Measurements from ENCODE around the gene NPAS3.

- TF ChIP-seq CTCF (IDR thresholded peaks at IDR 0.05) (no peak), POLR2AphosphoS5 (IDR thresholded peaks at IDR 0.05) (no peak)
Observed at GRCh38 chr14:33586806-33587205, 648.1 kb downstream of the NPAS3 start.
